ENCODE results near the gene PSAP. TPM values are rescaled to one million over a fixed set of nuclear protein-coding genes. Genes with fewer than 3 reads are reported as not detected.

Gene PSAP
- total RNA-seq, 1 donor from 2014 or later, result 1,262 TPM

DNA sequence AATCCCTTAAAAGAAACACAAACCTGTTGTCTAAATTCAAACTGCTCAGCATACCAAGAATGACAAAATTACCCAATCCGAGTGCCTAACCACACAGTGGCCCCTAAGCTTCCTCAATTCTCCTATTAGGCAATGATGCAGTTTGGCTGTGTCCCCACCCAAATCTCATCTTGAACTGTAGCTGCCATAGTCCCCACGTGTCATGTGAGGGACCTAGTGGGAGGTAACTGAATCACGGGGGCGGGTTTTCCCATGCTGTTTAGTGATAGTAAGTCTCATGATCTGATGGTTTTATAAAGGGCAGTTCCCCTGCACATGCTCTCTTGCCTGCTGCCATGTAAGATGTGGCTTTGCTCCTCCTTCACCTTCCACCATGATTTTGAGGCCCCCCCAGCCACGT, 21.9 kb downstream of the PSAP start:
- no peak overlapping the region for H3K4me3 Mint-ChIP-seq (ENCODE audit: unreplicated experiment)
- no peak for DNase-seq (ENCODE audit: extremely low spot score, unreplicated experiment)
- H3K36me3 Mint-ChIP-seq (ENCODE audit: unreplicated experiment), result peaks cover 53% of the 10 kb centered on the region

DNA sequence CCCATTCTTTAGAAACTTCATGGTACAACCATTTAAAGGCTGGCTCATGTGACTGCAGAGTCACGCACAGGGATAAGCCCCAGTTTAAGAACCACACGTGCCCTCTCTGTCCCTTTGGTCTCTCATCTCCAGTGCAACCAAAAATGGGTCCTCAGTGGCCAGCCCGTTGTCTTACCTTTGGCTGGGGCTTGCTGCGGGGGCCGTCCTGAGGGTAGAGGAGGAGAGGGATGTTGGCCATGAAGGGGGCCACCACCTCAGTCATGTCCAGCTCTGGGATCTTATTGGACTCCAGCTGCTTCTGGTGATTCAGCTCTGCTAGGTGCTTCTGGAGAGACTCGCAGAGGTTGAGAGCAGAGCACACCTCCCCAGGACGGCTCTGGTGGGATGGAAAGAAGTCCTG, 22.3 kb downstream of the PSAP start:
- H3K4me1 Mint-ChIP-seq (ENCODE audit: unreplicated experiment), result peaks cover 5% of the 10 kb centered on the region
- H3K4me3 Mint-ChIP-seq (ENCODE audit: unreplicated experiment), result no peak overlapping the region
- H3K36me3 Mint-ChIP-seq (ENCODE audit: unreplicated experiment), result peaks cover 52% of the 10 kb centered on the region
- TF ChIP-seq, protein P1, sequence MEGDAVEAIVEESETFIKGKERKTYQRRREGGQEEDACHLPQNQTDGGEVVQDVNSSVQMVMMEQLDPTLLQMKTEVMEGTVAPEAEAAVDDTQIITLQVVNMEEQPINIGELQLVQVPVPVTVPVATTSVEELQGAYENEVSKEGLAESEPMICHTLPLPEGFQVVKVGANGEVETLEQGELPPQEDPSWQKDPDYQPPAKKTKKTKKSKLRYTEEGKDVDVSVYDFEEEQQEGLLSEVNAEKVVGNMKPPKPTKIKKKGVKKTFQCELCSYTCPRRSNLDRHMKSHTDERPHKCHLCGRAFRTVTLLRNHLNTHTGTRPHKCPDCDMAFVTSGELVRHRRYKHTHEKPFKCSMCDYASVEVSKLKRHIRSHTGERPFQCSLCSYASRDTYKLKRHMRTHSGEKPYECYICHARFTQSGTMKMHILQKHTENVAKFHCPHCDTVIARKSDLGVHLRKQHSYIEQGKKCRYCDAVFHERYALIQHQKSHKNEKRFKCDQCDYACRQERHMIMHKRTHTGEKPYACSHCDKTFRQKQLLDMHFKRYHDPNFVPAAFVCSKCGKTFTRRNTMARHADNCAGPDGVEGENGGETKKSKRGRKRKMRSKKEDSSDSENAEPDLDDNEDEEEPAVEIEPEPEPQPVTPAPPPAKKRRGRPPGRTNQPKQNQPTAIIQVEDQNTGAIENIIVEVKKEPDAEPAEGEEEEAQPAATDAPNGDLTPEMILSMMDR (IDR thresholded peaks at IDR 0.05), result no peak
- no peak for DNase-seq (ENCODE audit: extremely low spot score, unreplicated experiment)
- no peaks in the 10 kb centered on the region for H3K27me3 Mint-ChIP-seq (ENCODE audit: unreplicated experiment)
- no peak overlapping the region for H3K27ac Mint-ChIP-seq (ENCODE audit: unreplicated experiment)
- H3K9me3 Mint-ChIP-seq (ENCODE audit: unreplicated experiment), result no peaks in the 10 kb centered on the region

More for the DNA sequence above, 21.9 kb downstream of the PSAP start:
- peaks cover 6% of the 10 kb centered on the region for H3K4me1 Mint-ChIP-seq (ENCODE audit: unreplicated experiment)
- H3K27ac Mint-ChIP-seq (ENCODE audit: unreplicated experiment), result no peak overlapping the region
- H3K27me3 Mint-ChIP-seq (ENCODE audit: unreplicated experiment), result no peaks in the 10 kb centered on the region
- H3K9me3 Mint-ChIP-seq (ENCODE audit: unreplicated experiment), result no peaks in the 10 kb centered on the region
- TF ChIP-seq, protein P1 (IDR thresholded peaks at IDR 0.05), result no peak

DNA sequence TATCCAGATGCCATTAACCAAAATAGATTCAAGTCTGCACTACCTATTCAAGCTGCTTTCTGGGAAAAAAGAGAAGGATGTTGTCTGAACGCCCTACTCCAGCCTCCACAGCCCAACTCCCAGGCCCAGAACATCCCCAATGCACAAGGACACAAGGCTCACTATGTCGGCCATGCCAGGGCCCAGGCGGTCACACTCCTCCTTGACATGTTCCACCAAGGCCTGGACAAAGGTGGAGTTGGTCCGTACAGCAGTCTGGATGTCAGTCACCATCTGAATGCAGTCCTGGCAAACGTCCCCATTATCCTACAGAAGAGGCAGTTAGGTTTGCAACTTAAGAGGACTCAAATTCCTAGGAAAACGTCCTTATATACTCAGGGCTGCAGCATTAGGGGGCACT, 23.2 kb downstream of the PSAP start:
- TF ChIP-seq, protein P1 (IDR thresholded peaks at IDR 0.05), result no peak
- no peak overlapping the region for H3K4me3 Mint-ChIP-seq (ENCODE audit: unreplicated experiment)
- DNase-seq (ENCODE audit: extremely low spot score, unreplicated experiment), result no peak
- H3K4me1 Mint-ChIP-seq (ENCODE audit: unreplicated experiment), result peaks cover 2% of the 10 kb centered on the region
- H3K9me3 Mint-ChIP-seq (ENCODE audit: unreplicated experiment), result no peaks in the 10 kb centered on the region
- peaks cover 51% of the 10 kb centered on the region for H3K36me3 Mint-ChIP-seq (ENCODE audit: unreplicated experiment)
- H3K27ac Mint-ChIP-seq (ENCODE audit: unreplicated experiment), result no peak overlapping the region
- H3K27me3 Mint-ChIP-seq (ENCODE audit: unreplicated experiment), result no peaks in the 10 kb centered on the region

DNA sequence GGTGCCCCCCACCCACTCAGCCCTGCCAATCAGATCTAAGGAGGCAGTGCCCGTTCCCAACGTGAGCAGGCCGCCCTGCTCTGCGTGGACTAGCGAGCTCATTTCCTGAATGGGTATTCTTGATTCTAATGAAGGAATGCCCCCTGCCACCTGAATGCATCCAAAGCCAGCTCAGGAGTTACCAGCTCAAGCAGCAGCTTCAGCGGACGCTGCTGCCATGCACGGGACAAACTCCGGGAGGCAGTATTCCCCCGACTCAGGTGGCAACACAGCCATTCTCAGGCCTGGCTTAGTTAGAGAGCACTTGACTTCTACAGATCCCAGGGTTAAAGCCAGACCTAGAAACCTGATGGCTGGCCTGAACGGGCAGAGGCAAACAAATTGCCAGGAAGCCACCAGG, 25.8 kb downstream of the PSAP start:
- Mint-ChIP-seq H3K9me3 (ENCODE audit: unreplicated experiment) (no peaks in the 10 kb centered on the region), H3K27me3 (ENCODE audit: unreplicated experiment) (no peaks in the 10 kb centered on the region), H3K4me1 (ENCODE audit: unreplicated experiment) (no peaks in the 10 kb centered on the region), H3K36me3 (ENCODE audit: unreplicated experiment) (peaks cover 56% of the 10 kb centered on the region), H3K27ac (ENCODE audit: unreplicated experiment) (no peak overlapping the region), H3K4me3 (ENCODE audit: unreplicated experiment) (no peak overlapping the region)
- TF ChIP-seq, protein P1 (IDR thresholded peaks at IDR 0.05), result no peak
- no peak for DNase-seq (ENCODE audit: extremely low spot score, unreplicated experiment)

DNA sequence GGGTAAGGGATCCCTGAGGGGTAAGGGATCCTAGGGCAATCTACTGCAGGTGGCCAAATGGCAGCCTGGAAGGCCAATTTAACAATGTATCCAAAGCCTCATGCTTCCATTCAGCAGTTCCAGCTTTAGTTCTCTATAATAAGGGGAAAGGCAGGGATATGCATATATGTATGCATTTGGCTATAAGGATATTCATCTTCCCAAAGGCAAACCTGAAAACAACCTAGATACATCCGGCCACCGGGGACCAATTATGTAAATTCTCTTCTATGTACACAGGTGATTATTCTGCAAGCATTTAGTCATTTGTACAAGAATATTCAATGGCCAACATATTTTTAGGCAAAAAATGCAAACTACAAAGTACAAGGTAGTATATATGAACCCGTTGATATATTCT, 26.7 kb downstream of the PSAP start:
- Mint-ChIP-seq H3K4me1 (ENCODE audit: unreplicated experiment) (no peaks in the 10 kb centered on the region), H3K4me3 (ENCODE audit: unreplicated experiment) (no peak overlapping the region), H3K9me3 (ENCODE audit: unreplicated experiment) (no peaks in the 10 kb centered on the region), H3K36me3 (ENCODE audit: unreplicated experiment) (peaks cover 56% of the 10 kb centered on the region), H3K27me3 (ENCODE audit: unreplicated experiment) (no peaks in the 10 kb centered on the region), H3K27ac (ENCODE audit: unreplicated experiment) (no peak overlapping the region)
- no peak for DNase-seq (ENCODE audit: extremely low spot score, unreplicated experiment)
- TF ChIP-seq, protein P1 (IDR thresholded peaks at IDR 0.05), result no peak

Measured in osteocyte (in vitro differentiated cells).